Measurements from ENCODE around the gene EXOC4. TPM values are rescaled to one million over a fixed set of nuclear protein-coding genes. Genes with fewer than 3 reads are reported as not detected.

Gene EXOC4
- total and polyA plus RNA-seq, 2 donors (not counting 3 experiments of a cell fraction or from before 2014, with no cell fraction given): 20.3 to 73.1 TPM

DNA sequence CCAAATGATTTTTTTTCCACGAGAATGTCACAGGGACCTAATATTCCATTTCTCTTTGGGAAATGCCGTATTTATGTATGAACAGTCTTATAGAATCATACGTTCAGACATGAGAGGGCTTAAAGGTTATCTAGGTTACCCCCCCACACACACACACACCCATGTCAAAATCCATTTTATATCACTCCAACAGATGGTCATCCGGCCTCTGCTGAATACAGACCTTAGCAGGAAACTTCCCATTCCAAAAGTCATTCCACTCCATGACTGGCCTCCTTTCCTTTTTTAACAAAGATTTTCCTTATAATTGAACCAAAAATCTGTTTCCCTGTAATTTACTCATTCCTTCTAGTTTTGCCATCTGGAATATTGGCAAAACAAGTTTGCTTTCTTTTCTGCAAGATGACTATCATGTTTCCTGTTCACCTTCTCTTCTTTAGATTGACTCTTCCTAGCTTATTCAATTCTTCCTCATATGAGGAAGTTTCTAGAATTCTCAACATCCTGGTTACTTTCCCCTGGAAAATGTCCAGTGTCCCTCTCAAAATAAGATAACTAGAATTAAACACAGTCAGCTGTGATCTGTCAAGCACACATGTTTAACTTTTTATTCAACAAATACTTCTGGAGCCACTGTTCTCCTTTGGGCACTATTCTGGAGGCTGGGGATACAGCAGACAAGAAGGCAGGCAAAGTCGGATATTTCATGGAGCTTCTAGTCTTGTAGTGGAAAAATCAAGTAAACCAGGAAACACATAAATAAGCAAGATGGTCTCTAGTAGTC, 597.8 kb downstream of the EXOC4 start:
- H3K36me3 ChIP-seq (ENCODE audit: control insufficient read depth in 2 of 2, extremely low read depth in 1 of 2, insufficient read depth in 2 of 2, low read length in 2 of 2): no peaks in the 10 kb centered on the region
- peak; percentile 66 for FAIRE-seq
- CTCF ChIA-PET: interaction anchor here (1.2 kb wide), 1 partner anchor 14 kb away, joined by 3 read pairs; no protein-coding TSS in a partner anchor

More for the DNA sequence above, 597.8 kb downstream of the EXOC4 start:
- BruUV-seq (replicated peaks): no TSS peak
- Histone ChIP-seq H3K9me1 (replicated peaks; ENCODE audit: control insufficient read depth, extremely low read depth, insufficient read depth, low read length) (no peaks in the 10 kb centered on the region), H3K4me3 (replicated peaks in 1 of 3; ENCODE audit: insufficient read depth in 1 of 3, low read depth in 1 of 3, low read length in 3 of 3) (no peak overlapping the region), H3K27ac (ENCODE audit: insufficient read depth, low read depth, low read length) (no peak overlapping the region), H3K79me2 (ENCODE audit: control insufficient read depth, insufficient read depth, low read length) (no peaks in the 10 kb centered on the region), H3K4me1 (ENCODE audit: control insufficient read depth, extremely low read depth, insufficient read depth, low read length) (peaks cover 15% of the 10 kb centered on the region), H3K9ac (replicated peaks; ENCODE audit: extremely low read depth, insufficient read depth, low read length) (no peak overlapping the region), H3K4me2 (ENCODE audit: insufficient read depth, low read length) (no peak overlapping the region), H3K27me3 (ENCODE audit: control insufficient read depth in 2 of 2, insufficient read depth in 2 of 2, low read length in 2 of 2) (no peaks in the 10 kb centered on the region), H3K9me3 (replicated peaks; ENCODE audit: control insufficient read depth, insufficient read depth, low read length) (no peaks in the 10 kb centered on the region), H4K20me1 (replicated peaks; ENCODE audit: control insufficient read depth, extremely low read depth, insufficient read depth, low read length) (no peaks in the 10 kb centered on the region), H2AFZ (ENCODE audit: low read depth, low read length) (no peak overlapping the region)
- peak; percentile 78 for DNase-seq (ENCODE audit: low read depth, low spot score)
- POLR2A ChIA-PET: no interaction called here
- peak; percentile 7 for TF ChIP-seq FOS (IDR thresholded peaks at IDR 0.05; ENCODE audit: borderline replicate concordance, insufficient read depth, low read length)
- no peak for TF ChIP-seq JUN (IDR thresholded peaks at IDR 0.05; ENCODE audit: borderline replicate concordance, insufficient read depth, insufficient read length, low read depth)
- TF ChIP-seq, protein P1, sequence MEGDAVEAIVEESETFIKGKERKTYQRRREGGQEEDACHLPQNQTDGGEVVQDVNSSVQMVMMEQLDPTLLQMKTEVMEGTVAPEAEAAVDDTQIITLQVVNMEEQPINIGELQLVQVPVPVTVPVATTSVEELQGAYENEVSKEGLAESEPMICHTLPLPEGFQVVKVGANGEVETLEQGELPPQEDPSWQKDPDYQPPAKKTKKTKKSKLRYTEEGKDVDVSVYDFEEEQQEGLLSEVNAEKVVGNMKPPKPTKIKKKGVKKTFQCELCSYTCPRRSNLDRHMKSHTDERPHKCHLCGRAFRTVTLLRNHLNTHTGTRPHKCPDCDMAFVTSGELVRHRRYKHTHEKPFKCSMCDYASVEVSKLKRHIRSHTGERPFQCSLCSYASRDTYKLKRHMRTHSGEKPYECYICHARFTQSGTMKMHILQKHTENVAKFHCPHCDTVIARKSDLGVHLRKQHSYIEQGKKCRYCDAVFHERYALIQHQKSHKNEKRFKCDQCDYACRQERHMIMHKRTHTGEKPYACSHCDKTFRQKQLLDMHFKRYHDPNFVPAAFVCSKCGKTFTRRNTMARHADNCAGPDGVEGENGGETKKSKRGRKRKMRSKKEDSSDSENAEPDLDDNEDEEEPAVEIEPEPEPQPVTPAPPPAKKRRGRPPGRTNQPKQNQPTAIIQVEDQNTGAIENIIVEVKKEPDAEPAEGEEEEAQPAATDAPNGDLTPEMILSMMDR (IDR thresholded peaks at IDR 0.05; ENCODE audit: extremely low read depth in 1 of 2, insufficient read depth in 1 of 2, low read depth in 1 of 2, low read length in 2 of 2): no peak
- no peak for TF ChIP-seq POLR2A (IDR thresholded peaks at IDR 0.05; ENCODE audit: low read depth, low read length)
- TF ChIP-seq, protein P2, sequence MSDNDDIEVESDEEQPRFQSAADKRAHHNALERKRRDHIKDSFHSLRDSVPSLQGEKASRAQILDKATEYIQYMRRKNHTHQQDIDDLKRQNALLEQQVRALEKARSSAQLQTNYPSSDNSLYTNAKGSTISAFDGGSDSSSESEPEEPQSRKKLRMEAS (IDR thresholded peaks at IDR 0.05; ENCODE audit: insufficient read depth, insufficient read length): no peak
- TF ChIP-seq POLR2AphosphoS5 (IDR thresholded peaks at IDR 0.05; ENCODE audit: insufficient read depth, low read depth, low read length): no peak
- TF ChIP-seq EZH2 (IDR thresholded peaks at IDR 0.05; ENCODE audit: borderline replicate concordance, low read depth, low read length, severe bottlenecking): no peak
- no peak for TF ChIP-seq MYC (IDR thresholded peaks at IDR 0.05; ENCODE audit: low read depth, low read length)
- TF ChIP-seq GATA2 (IDR thresholded peaks at IDR 0.05; ENCODE audit: insufficient read depth, insufficient read length, low read depth, low read length): peak; percentile 45
- dilution Hi-C loops (cut with MboI; ENCODE audit: extremely low pct_ligation_motif_present, low sequenced_read_pairs) (no loop called here), intact Hi-C loops (cut with micrococcal nuclease) (loop anchor here (5.0 kb wide), 3 partner anchors 108 to 483 kb away; no protein-coding TSS in a partner anchor)
